Neural progenitor cell (in vitro differentiated cells): ENCODE data around the gene AKR1B1.

Source experiments
- EZH2 ChIP-seq: fragments of 200-600 bp; sonication (generic); IDR thresholded peaks from 2 replicates; pipeline ENCODE4 v1.6.1; 2017; ENCODE audit warnings: antibody characterized with exemption, mild to moderate bottlenecking, moderate library complexity
- EZH2phosphoT487 ChIP-seq: fragments of 200-600 bp; sonication (generic); IDR thresholded peaks from 2 replicates; pipeline ENCODE4 v1.6.1; 2017; ENCODE audit warnings: antibody characterized with exemption
- TF ChIP-seq, protein P1 (sequence below): fragments of 200-600 bp; sonication (generic); IDR thresholded peaks from 2 replicates; pipeline ENCODE4 v1.5.1; 2017; ENCODE audit warnings: antibody characterized with exemption, mild to moderate bottlenecking

DNA sequence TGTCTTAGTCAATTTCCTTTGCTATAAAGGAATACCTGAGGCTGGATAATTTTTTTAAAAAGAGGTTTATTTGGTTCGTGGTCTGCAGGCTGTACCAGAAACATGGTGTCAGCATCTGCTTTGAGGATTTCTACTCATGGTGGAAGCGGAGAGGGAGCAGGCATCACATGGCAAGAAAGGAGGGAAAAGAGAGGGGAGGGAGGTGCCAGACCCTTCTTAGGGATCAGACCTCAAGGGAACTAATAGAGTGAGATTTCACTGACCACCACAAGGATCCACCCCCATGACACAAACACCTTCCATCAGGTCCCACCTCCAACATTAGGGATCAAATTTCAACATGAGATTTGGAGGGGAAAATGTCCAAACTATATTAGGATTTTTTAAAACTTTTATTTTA is 41.5 kb upstream of the AKR1B1 start:
- TF ChIP-seq, protein P1, sequence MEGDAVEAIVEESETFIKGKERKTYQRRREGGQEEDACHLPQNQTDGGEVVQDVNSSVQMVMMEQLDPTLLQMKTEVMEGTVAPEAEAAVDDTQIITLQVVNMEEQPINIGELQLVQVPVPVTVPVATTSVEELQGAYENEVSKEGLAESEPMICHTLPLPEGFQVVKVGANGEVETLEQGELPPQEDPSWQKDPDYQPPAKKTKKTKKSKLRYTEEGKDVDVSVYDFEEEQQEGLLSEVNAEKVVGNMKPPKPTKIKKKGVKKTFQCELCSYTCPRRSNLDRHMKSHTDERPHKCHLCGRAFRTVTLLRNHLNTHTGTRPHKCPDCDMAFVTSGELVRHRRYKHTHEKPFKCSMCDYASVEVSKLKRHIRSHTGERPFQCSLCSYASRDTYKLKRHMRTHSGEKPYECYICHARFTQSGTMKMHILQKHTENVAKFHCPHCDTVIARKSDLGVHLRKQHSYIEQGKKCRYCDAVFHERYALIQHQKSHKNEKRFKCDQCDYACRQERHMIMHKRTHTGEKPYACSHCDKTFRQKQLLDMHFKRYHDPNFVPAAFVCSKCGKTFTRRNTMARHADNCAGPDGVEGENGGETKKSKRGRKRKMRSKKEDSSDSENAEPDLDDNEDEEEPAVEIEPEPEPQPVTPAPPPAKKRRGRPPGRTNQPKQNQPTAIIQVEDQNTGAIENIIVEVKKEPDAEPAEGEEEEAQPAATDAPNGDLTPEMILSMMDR = no peak
- TF ChIP-seq EZH2 = no peak
- no peak for TF ChIP-seq EZH2phosphoT487
